HG02943 (cell line): ENCODE results near the gene DGKB.

Experiments
- ATAC-seq: cut with Tn5 transposase; IDR thresholded peaks from one replicate; pipeline ENCODE4 v1.9.1; 2021; ENCODE audit warnings: mild to moderate bottlenecking, low read depth, moderate library complexity; ENCODE audit not compliant: unreplicated experiment

Gene DGKB

GRCh38 chr7:14868937-14869336, 33.6 kb downstream of the DGKB start:
- ATAC-seq, result no peak

DNA sequence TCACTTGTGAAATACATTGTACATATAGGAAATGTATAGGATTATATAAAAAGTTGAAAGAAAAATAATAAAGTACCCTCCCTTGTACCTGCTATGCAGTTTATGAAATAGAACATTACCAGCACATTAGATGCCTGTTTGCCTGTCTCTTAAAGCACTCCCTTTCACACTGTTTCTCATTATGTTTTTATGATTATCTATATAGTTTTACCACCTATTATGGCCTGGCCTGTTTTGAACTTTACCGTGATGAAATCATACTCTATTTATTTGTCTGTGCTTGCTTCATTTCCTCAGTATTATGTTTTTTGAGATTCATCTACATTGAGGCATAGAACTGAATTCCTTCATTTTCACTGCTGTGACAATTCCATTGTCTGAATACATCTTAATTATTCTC, 41.1 kb downstream of the DGKB start:
- ATAC-seq, result no peak

DNA sequence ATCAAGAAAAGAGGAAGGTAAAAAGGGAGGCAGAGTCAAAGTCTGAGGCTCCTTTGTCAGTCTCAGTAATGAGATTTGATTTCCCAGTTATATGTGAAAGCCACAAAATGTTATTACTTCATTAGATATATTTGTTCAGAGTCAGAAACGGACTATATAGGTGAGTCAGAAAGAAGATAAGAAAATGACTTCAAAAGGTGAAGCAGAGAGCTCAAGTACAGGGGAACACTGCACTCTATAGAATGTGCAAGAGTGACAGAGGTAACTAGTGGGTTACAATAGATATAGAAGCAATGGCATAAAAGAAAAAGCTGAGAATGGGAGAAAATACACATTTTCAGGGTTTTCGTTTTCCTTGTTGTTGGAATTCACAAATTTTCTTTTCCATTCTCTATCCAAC, 43.3 kb downstream of the DGKB start:
- no peak for ATAC-seq

GRCh38 chr7:14858866-14859265, 43.7 kb downstream of the DGKB start:
- ATAC-seq, result no peak

GRCh38 chr7:14858410-14858809, 44.1 kb downstream of the DGKB start:
- no peak for ATAC-seq

DNA sequence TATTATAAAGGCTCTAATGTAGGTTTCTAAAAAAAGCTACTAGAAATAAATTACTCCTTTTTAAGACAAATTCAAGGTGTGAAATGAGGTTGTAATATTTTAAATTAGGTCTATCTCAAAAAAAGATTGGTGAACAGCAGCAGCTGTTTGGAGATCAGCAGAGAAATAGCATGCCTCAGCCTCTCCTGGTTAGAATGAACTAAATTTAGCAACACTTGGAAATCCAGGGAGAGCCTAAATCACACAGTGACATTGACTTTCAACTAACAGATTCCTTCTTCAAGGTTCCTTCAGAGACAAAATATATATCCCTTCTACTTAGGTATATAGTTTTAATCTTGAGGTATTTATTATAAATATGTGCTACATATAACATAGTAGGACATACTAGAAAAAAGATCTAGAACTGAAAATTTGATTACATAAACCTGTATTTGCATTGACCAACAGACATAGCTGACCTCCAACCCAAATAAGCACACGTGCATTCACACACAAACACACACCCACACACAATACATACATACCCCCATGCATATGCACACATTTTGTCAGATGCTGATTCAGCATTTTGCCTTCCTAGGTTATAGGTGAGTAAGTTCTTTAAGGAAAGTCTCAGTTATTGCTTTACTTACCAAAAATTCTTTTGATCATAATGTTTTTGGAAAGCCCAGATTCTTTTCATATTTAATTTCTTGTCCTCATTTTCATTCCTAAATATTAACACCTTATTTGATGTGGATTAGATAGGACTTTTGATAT, 47.3 kb downstream of the DGKB start:
- ATAC-seq, result no peak

DNA sequence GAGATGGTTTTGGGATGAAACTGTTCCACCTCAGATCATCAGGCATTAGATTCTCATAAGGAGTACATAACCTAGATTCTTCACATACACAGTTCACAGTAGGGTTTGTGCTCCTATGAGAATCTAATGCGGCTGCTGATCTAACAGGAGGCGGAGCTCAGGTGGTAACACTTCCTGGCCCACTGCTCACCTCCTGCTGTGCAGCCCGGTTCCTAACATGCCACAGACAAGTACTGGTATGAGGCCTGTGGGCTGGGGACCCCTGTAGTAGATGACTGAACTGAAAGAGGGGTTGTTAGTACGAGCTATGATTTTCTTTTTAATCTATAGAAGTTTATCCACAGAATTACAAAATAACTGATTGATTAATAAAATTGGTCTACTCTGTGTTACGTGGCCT, 48.1 kb downstream of the DGKB start:
- ATAC-seq, result no peak

DNA sequence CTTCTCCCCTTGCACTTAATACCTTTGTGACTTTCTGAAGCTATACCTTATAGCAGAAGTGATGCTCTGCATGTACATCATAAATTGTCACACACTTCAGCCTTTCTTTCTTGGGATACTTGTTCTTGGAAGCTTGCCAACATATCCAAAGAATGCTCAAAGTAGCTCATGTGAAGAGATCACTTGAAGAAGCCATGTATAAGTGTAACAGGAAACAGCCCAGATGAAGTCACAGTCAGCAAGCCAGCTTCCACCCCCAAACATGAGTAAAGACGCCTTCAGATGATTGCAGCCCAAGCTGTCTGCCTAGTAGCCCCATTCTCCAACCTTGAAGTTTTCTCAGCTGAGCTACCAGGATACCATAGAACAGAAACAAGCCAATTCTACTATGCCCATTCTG, 50.9 kb downstream of the DGKB start:
- ATAC-seq, result no peak

- ATAC-seq, result no peak
Measured at GRCh38 chr7:14850039-14850438, 52.5 kb downstream of the DGKB start.

DNA sequence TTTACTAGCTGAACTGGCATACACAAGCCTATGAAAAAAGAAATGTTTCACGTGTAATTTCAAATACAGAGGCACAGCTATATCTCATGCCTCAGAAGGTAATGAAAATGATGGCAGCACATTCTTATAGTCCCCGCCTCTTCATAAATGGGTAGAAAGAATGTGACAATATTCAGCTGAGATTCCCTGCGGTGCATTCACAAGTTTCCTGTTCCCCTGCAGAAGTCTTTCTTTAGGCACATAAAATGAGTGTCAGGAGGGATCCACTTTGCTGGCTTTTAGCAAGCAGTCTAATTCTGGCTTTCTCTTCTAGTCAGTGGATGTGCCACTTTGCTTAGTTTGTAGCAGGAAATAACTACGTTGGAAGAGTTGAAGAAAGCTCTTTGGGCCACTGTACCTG, 56.1 kb downstream of the DGKB start:
- ATAC-seq, result no peak

DNA sequence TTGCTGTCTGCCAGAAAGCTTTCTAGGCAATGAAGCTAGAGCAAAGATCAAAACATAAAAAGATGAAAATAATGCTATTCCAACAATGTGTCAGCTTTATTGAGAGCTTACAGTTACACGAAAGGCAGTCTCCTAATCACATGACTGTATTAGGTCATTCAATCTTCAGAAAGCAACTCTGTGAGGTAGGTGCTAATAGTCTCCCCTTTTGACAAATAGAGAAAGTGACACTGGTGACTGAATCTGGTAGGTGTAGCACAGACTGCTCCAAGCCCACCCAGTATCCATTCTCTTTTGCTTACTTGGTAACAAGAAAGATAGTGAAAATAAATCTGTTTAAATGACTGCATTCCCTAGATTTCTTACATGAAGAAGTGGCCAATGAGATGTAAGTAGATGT, 58.8 kb downstream of the DGKB start:
- ATAC-seq, result no peak

DNA sequence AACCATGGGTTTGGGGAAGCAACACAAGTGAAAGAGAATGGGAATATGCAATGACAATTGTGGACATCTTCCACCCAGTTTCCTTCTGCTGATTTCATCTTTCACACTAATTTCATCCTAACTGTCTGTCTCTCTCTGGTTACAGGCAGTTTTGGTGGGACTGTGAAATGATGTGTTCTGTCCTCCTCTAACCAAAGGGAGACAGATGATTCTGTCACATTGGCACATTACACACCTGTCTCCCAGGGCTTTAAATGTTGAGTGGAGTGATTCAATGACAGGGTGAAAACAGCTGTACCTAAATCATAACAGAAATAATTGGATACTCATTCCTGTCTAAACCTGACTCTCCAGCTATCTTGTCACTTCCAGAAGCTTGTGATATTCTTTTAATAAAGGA, 60.0 kb downstream of the DGKB start:
- no peak for ATAC-seq

GRCh38 chr7:14841869-14842268, 60.7 kb downstream of the DGKB start:
- no peak for ATAC-seq

- ATAC-seq, result no peak
Measured at GRCh38 chr7:14841086-14841485, 61.5 kb downstream of the DGKB start.

GRCh38 chr7:14839307-14839706, 63.2 kb downstream of the DGKB start:
- no peak for ATAC-seq

DNA sequence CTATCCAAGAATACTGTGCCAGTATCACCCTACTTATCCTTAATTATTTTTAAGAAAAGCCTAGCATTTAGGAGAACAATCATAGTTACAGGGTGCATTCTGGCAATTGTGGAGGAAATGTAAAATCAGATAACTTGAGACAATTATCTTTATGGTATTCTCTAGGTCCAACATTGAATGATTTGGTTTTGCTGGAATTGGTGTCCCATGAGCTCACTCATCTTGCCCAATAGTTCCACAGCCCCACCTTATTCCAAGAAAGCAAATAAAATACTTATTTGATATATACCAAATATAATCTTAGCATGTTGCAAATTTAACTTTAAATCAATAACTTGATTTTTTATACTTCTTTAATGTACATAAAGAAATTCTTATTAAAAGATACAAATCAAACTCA, 65.3 kb downstream of the DGKB start:
- ATAC-seq, result no peak

- ATAC-seq, result no peak
Measured at GRCh38 chr7:14836571-14837189, 65.9 kb downstream of the DGKB start.

GRCh38 chr7:14836006-14836405, 66.5 kb downstream of the DGKB start:
- no peak for ATAC-seq

- ATAC-seq, result no peak
Measured at GRCh38 chr7:14835384-14835783, 67.2 kb downstream of the DGKB start.

GRCh38 chr7:14834883-14835282, 67.7 kb downstream of the DGKB start:
- ATAC-seq, result no peak

DNA sequence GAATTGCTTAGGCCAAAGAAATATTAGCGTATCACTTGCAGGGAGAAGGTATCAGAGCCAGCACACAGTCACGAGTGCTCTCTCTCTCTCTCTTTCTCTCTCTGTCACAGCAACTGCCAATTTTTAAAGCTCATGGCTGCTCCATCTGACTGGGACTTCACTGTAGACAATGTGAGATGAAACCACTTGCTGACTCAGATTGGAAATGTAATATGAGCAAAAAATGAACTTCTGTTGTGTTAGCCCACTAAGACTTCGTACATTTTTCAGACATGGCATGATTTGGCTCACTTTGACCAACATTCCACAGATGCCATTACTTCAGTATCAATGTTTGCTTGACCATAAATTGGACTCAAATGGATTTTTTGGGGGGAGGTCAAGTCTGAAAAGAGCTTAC, 68.1 kb downstream of the DGKB start:
- ATAC-seq, result no peak

DNA sequence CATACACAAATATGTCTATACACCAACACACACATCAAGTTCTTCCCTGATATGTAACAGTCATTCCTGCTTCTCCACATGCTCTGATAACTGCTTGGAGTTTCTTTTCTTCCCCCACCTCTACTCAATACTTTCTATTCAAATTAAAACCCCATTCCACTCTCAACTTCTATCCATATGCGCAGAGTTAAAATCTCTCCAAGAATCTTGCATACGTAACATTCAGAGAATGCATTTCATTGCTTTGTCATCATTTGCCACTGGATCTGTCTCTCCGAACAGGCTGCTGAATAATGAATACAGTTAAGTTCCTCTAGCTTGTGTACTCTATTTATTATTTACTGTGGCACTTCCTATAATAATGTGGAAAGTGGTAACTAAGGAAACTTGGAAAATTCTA, 68.8 kb downstream of the DGKB start:
- ATAC-seq, result no peak
